RWPE2 (cell line): ENCODE data around the gene UVSSA.
"Not testable (repeated sequence)": the region's sequence is repeated elsewhere in the genome, so short reads cannot be mapped to it uniquely, and the experiment has no call there.

ENCODE experiments used
- ATAC-seq: fragments of 200-7000 bp; cut with Tn5 transposase; 3 replicates; pipeline ENCODE4 v1.9.1; 2021; ENCODE audit warnings: low read depth
- DNase-seq: peaks from one replicate; pipeline ENCODE4 v3.0.0-alpha.2; 2020; ENCODE audit warnings: low spot score
- H3K27ac ChIP-seq: fragments of 450-650 bp; 2 replicates; pipeline ENCODE4 v1.5.1; 2017; ENCODE audit warnings: mild to moderate bottlenecking; ENCODE audit not compliant: poor library complexity, severe bottlenecking
- H3K27me3 ChIP-seq: fragments of 250-450 bp; sonication (Bioruptor Pico); 2 replicates; pipeline ENCODE4 v1.5.1; 2021; ENCODE audit warnings: mild to moderate bottlenecking, moderate library complexity; ENCODE audit not compliant: insufficient read depth, poor library complexity, severe bottlenecking
- H3K36me3 ChIP-seq: fragments of 250-450 bp; sonication (Bioruptor Pico); 2 replicates; pipeline ENCODE4 v1.5.1; 2020; ENCODE audit warnings: low read depth, mild to moderate bottlenecking, moderate library complexity
- H3K4me1 ChIP-seq: fragments of 250-450 bp; sonication (Bioruptor Pico); 2 replicates; pipeline ENCODE4 v1.5.1; 2021; ENCODE audit warnings: mild to moderate bottlenecking, moderate library complexity; ENCODE audit not compliant: insufficient read depth, poor library complexity, severe bottlenecking
- H3K4me3 ChIP-seq: fragments of 250-450 bp; sonication (Bioruptor Pico); 2 replicates; pipeline ENCODE4 v1.5.1; 2021; ENCODE audit warnings: mild to moderate bottlenecking, moderate library complexity; ENCODE audit not compliant: severe bottlenecking
- H3K9me3 ChIP-seq: fragments of 250-450 bp; sonication (Bioruptor Pico); 2 replicates; pipeline ENCODE4 v1.5.1; 2021; ENCODE audit warnings: mild to moderate bottlenecking, moderate library complexity; ENCODE audit not compliant: severe bottlenecking
- TF ChIP-seq, protein P1 (sequence below): fragments of 450-650 bp; IDR thresholded peaks from one replicate; pipeline ENCODE4 v1.5.1; 2017; ENCODE audit warnings: mild to moderate bottlenecking, moderate library complexity; ENCODE audit not compliant: poor library complexity, severe bottlenecking

UVSSA gene

GRCh38 chr4:1395389-1395820 lies 48.4 kb downstream of the UVSSA start:
- H3K27ac ChIP-seq, H3K9me3 ChIP-seq, H3K4me3 ChIP-seq, H3K27me3 ChIP-seq, H3K4me1 ChIP-seq, H3K36me3 ChIP-seq, ATAC-seq: not testable (repeated sequence)
- DNase-seq = peak; percentile 16

DNA sequence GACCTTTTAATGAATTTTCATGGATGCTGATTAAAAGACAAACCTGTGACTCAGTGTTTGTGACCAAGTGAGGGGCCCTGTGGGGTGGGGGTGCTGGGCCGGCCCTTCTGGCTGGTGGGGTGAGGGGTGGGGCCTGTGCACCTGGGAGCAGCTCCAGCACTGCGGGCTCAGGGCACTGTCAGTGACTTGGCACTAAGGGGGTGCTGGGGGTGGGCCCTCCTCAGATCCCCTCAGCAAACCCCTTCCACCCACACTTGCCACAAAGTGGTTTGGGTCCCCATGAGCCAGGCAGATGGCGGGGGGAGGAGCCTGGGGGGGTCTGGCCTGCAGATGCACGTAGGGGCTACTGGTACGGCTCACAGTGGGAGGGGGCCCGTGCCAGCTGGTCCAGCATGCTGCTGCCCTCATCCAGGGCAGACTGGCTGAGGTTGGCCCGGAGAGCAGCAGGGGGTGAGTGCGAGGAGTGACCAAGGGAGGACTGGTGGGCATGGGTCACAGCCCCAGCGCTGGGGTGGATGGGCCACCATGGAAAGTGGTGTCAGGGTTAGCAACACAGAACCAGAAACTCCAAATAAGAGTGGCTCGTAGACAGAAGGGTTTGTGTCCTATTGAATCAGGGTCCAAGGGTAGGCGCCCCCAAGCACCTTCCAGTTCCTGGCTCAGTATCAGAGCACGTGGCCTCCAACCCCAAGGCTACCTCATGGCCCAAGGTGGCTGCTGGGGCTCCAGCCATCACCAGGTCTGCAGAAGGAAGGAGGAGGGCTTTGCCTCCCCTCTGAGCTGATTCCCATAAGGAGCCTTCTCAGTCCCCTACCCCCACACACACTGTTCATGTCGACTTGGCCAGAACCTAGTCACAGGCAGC lies 49.2 kb downstream of the UVSSA start:
- peaks cover 6% of the 10 kb centered on the region for H3K9me3 ChIP-seq
- no peak overlapping the region for H3K27ac ChIP-seq

GRCh38 chr4:1396806-1397455 lies 49.9 kb downstream of the UVSSA start:
- TF ChIP-seq, protein P1, sequence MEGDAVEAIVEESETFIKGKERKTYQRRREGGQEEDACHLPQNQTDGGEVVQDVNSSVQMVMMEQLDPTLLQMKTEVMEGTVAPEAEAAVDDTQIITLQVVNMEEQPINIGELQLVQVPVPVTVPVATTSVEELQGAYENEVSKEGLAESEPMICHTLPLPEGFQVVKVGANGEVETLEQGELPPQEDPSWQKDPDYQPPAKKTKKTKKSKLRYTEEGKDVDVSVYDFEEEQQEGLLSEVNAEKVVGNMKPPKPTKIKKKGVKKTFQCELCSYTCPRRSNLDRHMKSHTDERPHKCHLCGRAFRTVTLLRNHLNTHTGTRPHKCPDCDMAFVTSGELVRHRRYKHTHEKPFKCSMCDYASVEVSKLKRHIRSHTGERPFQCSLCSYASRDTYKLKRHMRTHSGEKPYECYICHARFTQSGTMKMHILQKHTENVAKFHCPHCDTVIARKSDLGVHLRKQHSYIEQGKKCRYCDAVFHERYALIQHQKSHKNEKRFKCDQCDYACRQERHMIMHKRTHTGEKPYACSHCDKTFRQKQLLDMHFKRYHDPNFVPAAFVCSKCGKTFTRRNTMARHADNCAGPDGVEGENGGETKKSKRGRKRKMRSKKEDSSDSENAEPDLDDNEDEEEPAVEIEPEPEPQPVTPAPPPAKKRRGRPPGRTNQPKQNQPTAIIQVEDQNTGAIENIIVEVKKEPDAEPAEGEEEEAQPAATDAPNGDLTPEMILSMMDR = no peak

More for the DNA sequence above, 49.2 kb downstream of the UVSSA start:
- 0 out of 2 replicates have a peak, but pooled peaks cover 4% of the 10 kb centered on the region for H3K36me3 ChIP-seq
- no peak overlapping the region for H3K4me3 ChIP-seq
- H3K27me3 ChIP-seq = peaks cover 15% of the 10 kb centered on the region
- TF ChIP-seq, protein P1 = no peak
- ATAC-seq = no peak
- peak; percentile 28 for DNase-seq
- H3K4me1 ChIP-seq = no peaks in the 10 kb centered on the region

DNA sequence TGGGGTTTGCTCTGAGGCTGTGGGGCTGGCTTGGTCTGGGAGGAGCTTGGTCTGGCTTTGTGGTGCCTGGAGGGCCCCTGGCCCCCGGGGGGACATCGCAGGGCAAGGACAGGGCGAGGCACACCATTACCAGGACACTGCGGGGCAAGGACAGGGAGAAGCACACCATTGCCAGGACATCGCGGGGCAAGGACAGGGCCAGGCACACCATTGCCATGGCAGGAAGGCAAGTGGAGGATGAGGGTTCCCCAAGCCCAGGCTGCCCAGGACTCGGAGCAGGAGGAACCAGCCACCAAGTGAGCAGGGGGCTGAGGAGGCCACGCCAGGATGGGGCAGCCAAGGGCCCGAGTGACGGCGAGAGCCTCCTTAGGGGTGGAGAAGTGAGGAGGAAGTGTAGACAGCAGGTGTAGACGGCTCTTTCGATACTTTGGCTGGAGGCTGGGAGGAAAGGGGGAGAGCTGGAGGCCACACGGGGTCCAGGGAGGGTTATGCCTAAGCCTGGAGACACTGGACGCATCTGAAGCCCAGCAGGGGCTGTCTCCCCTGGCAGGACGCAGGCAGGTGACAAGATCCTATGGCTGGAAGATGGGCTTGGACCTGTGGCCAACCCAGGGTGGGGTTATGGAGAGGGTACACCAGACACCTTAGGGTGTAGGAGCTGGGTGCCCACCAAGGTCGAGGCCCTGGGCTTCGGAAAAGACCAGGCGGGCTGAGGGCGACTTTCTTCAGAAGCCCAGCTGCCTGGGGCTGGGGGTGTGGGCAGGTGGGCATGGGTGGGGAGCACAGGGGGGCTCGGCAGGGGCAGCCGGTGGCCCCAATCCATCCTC lies 51.9 kb downstream of the UVSSA start:
- no peaks in the 10 kb centered on the region for H3K4me1 ChIP-seq
- H3K27ac ChIP-seq = no peak overlapping the region
- no peak for ATAC-seq
- TF ChIP-seq, protein P1 = no peak
- H3K27me3 ChIP-seq = peaks cover 39% of the 10 kb centered on the region
- no peaks in the 10 kb centered on the region for H3K36me3 ChIP-seq
- H3K4me3 ChIP-seq = no peak overlapping the region
- peaks cover 6% of the 10 kb centered on the region for H3K9me3 ChIP-seq
- DNase-seq = peak; percentile 41

More at GRCh38 chr4:1396806-1397455, 49.9 kb downstream of the UVSSA start:
- Histone ChIP-seq H3K4me3 (no peak overlapping the region), H3K4me1 (no peaks in the 10 kb centered on the region), H3K36me3 (0 out of 2 replicates have a peak, but pooled peaks cover 2% of the 10 kb centered on the region), H3K9me3 (peaks cover 6% of the 10 kb centered on the region), H3K27me3 (peaks cover 22% of the 10 kb centered on the region), H3K27ac (no peak overlapping the region)
- ATAC-seq = no peak
- peak; percentile 53 for DNase-seq

GRCh38 chr4:1399508-1400190 lies 52.6 kb downstream of the UVSSA start:
- ATAC-seq = no peak
- Histone ChIP-seq H3K27me3 (peaks cover 47% of the 10 kb centered on the region), H3K4me3 (no peak overlapping the region), H3K36me3 (no peaks in the 10 kb centered on the region), H3K4me1 (no peaks in the 10 kb centered on the region), H3K9me3 (peaks cover 6% of the 10 kb centered on the region), H3K27ac (no peak overlapping the region)
- TF ChIP-seq, protein P1 = no peak
- peak; percentile 57 for DNase-seq
